Natural killer cell (primary cell): Measurements from ENCODE around the gene SCD5. TPM values are rescaled to one million over a fixed set of nuclear protein-coding genes. Genes with fewer than 3 reads are reported as not detected.

Experiments used
- ATAC-seq, 3 donors: fragments of 150-1000 bp in 2 of 3; fragments of 200-7000 bp in 1 of 3; cut with Tn5 transposase; 1 replicate in 1 of 3; 2 replicates in 2 of 3; pipeline ENCODE4 v1.10.0; 2021; ENCODE audit warnings: mild to moderate bottlenecking in 2 of 3, moderate library complexity in 2 of 3
- DNase-seq, 2 donors: peaks; one replicate each; pipeline versions ENCODE4 v3.0.0 to v3.0.0-alpha.2; 2013 to 2021; ENCODE audit warnings: mixed read lengths in 1 of 2
- H3K27ac ChIP-seq: one replicate; pipeline ENCODE4 v1.5.1; 2013; ENCODE audit warnings: mild to moderate bottlenecking, low read length
- H3K27me3 ChIP-seq: one replicate; pipeline ENCODE4 v1.6.1; 2013; ENCODE audit warnings: low read length; ENCODE audit not compliant: control insufficient read depth, insufficient read depth
- H3K36me3 ChIP-seq: one replicate; pipeline ENCODE4 v1.6.1; 2013; ENCODE audit warnings: low read length; ENCODE audit not compliant: control insufficient read depth, insufficient read depth
- H3K4me1 ChIP-seq: one replicate; pipeline ENCODE4 v1.6.1; 2013; ENCODE audit warnings: low read length; ENCODE audit not compliant: control insufficient read depth, insufficient read depth
- H3K4me3 ChIP-seq: one replicate; pipeline ENCODE4 v1.5.1; 2013; ENCODE audit warnings: low read length
- H3K9me3 ChIP-seq: one replicate; pipeline ENCODE4 v1.6.1; 2013; ENCODE audit warnings: low read length; ENCODE audit not compliant: control insufficient read depth, insufficient read depth
- H3K27ac Mint-ChIP-seq, 2 donors: one replicate each; pipeline ENCODE4 v1.8.0; 2022; ENCODE audit warnings: mild to moderate bottlenecking in 2 of 2, mixed read lengths in 2 of 2, moderate library complexity in 1 of 2
- H3K27me3 Mint-ChIP-seq, 2 donors: one replicate each; pipeline ENCODE4 v1.8.0; 2022; ENCODE audit warnings: low read depth in 2 of 2, mixed read lengths in 2 of 2
- H3K36me3 Mint-ChIP-seq: one replicate; pipeline ENCODE4 v1.8.0; 2022; ENCODE audit warnings: mixed read lengths
- H3K4me1 Mint-ChIP-seq, 2 donors: one replicate each; pipeline ENCODE4 v1.8.0; 2022; ENCODE audit warnings: mixed read lengths in 2 of 2
- H3K4me3 Mint-ChIP-seq: one replicate; pipeline ENCODE4 v1.8.0; 2022; ENCODE audit warnings: mild to moderate bottlenecking, moderate library complexity, mixed read lengths
- H3K9me3 Mint-ChIP-seq, 2 donors: one replicate each; pipeline ENCODE4 v1.8.0; 2022; ENCODE audit warnings: mixed read lengths in 2 of 2
- WGBS: methylation state at CpG from one replicate; pipeline ENCODE4 v1.1.7; 2013; ENCODE audit warnings: missing lambda C conversion rate; ENCODE audit not compliant: insufficient coverage; 5-methylcytosine and 5-hydroxymethylcytosine counted together
- intact Hi-C: fragments of 100-400 bp; cut with micrococcal nuclease; formaldehyde crosslinking; loops from one replicate; pipeline ENCODE4 v1.14.2; 2022
- total RNA-seq, 4 donors: library from RNA; stranded (reverse); fragments of 120-200 nt in 1 of 4; gene quantifications; one replicate each; pipeline versions ENCODE4 v1.2.3 to v1.2.4, GENCODE V29; 2013 to 2022
- TF ChIP-seq, protein P1 (sequence below): fragments of 200-600 bp; IDR thresholded peaks from one replicate; pipeline ENCODE4 v1.8.0; 2022; ENCODE audit warnings: antibody characterized with exemption

Gene SCD5
- total RNA-seq = 10 to 100 TPM in 1 of 3 donors, 1 to 10 TPM in 2; 8.9 to 11.6 (median 9.0) TPM
- total RNA-seq (2013) = 8.9 TPM

DNA sequence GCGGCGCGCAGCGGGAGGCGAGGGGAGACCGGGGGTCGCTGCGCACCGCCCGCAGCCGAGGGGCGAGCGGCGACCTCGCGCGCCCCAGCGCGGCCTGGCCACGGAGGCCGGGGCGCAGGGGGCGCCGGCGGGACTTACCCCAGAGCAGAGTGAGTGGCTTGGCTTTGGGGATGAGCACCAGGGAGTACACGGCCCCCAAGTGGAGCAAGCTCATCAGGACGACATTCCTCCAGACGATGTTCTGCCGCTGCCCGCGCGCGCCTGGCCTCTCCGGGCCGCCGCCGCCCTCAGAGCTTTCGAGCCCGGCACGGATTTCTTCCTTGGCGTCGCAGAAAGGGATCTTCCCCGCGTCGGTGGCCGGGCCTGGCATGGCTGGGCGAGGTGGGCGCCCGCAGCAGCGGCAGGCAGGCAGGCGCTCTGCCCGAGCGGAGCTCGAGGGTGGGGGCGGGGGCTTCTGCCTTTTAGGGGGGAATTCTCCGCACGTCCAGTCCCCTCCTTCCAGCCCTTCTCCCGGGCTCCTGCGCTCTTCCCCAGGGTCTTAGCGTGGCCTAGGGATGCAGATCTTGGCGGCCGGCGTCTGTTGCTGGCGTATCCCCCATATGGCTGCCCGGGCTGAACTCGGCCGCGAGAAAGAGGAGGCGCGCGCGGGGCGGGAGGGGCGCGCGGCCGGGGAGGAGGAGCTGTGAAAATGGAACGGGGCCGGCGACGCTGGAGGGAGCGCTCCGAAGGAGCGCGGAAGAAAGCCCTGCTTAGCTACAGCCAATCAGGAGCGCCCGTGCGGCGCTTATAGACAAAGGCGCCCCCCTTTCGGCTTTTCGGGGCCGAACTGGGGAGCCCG, at the start of gene SCD5:
Gene SCD5 (minus strand): TSS at position 629 of the 838 bp plus-strand sequence. CDS start 259 bp downstream, at position 370.
- Mint-ChIP-seq H3K4me1 (peaks cover 24 to 34% of the 10 kb centered on the region in 2 donors), H3K9me3 (no peaks in the 10 kb centered on the region), H3K4me3 (peak within 1 kb of the TSS; percentile 91), H3K36me3 (no peaks in the 10 kb centered on the region), H3K27ac (peak within 1 kb of the TSS in 1 of 2 donors; percentile 85), H3K27me3 (peaks cover 8 to 20% of the 10 kb centered on the region in 2 donors)
- ATAC-seq = peak; percentile 94 to 97 (median 96)
- under 1% methylated on average over 94 of the region's 94 CpGs for WGBS
- Histone ChIP-seq H3K27me3 (peaks cover 6% of the 10 kb centered on the region), H3K36me3 (no peaks in the 10 kb centered on the region), H3K4me3 (peak within 1 kb of the TSS; percentile 73), H3K9me3 (no peaks in the 10 kb centered on the region), H3K27ac (no peak within 1 kb of the TSS), H3K4me1 (peaks cover 20% of the 10 kb centered on the region)
- intact Hi-C loops = loop anchor here (5.0 kb wide), 1 partner anchor 214 kb away; the partner anchor contains the start of gene LIN54
- TF ChIP-seq, protein P1, sequence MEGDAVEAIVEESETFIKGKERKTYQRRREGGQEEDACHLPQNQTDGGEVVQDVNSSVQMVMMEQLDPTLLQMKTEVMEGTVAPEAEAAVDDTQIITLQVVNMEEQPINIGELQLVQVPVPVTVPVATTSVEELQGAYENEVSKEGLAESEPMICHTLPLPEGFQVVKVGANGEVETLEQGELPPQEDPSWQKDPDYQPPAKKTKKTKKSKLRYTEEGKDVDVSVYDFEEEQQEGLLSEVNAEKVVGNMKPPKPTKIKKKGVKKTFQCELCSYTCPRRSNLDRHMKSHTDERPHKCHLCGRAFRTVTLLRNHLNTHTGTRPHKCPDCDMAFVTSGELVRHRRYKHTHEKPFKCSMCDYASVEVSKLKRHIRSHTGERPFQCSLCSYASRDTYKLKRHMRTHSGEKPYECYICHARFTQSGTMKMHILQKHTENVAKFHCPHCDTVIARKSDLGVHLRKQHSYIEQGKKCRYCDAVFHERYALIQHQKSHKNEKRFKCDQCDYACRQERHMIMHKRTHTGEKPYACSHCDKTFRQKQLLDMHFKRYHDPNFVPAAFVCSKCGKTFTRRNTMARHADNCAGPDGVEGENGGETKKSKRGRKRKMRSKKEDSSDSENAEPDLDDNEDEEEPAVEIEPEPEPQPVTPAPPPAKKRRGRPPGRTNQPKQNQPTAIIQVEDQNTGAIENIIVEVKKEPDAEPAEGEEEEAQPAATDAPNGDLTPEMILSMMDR = no peak
- DNase-seq = peak; percentile 72

DNA sequence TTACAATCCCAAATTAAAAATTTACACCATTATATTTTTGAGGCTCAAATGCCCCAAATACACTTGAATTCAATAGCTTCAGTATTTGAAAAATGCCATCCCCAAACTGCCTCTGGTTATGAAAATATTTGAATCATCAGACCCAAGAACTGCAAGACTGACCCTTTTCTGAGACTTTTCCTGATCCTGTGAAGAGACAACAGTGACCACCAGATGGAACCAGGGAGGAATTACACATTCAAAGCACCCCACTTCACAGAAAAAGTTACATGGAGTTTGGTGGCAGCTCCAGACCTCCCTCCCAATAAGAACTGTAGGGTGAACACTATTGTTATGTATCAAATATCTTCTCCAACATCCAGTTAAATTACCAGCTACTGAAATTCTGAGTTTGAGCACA, 44.0 kb upstream of the SCD5 start:
- Mint-ChIP-seq H3K4me1 (no peaks in the 10 kb centered on the region), H3K27me3 (no peaks in the 10 kb centered on the region), H3K36me3 (peaks cover 24% of the 10 kb centered on the region), H3K4me3 (no peak overlapping the region), H3K27ac (no peak overlapping the region), H3K9me3 (no peaks in the 10 kb centered on the region)
- Histone ChIP-seq H3K9me3 (no peaks in the 10 kb centered on the region), H3K27me3 (no peaks in the 10 kb centered on the region), H3K27ac (no peak overlapping the region), H3K36me3 (peaks cover 72% of the 10 kb centered on the region), H3K4me1 (no peaks in the 10 kb centered on the region), H3K4me3 (no peak overlapping the region)
- ATAC-seq = no peak
- DNase-seq = peak in 1 of 2 donors; percentile 38
- TF ChIP-seq, protein P1 = no peak
- intact Hi-C loops = no loop called here

DNA sequence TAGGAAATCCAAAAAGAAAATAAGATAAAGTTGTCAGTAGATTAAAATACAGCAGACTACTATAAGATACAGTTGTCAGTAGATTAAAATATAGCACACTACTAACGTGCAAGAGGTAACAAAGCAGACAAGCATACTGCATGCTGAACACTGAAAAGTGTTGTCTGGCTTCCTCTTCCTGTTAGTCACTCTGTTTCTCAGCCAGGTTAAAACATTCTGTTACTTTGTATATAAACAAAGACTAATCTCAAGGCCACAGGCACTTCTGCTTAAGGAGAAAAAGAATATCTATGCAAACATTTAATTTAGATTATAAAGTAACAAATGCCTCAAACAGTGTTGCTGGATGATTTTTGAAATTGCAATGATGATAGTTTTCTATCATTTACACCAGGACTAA, 41.0 kb upstream of the SCD5 start:
- H3K4me1 ChIP-seq = no peaks in the 10 kb centered on the region
- Mint-ChIP-seq H3K36me3 (peaks cover 17% of the 10 kb centered on the region), H3K4me1 (no peaks in the 10 kb centered on the region), H3K9me3 (no peaks in the 10 kb centered on the region), H3K4me3 (no peak overlapping the region), H3K27me3 (no peaks in the 10 kb centered on the region), H3K27ac (no peak overlapping the region)
- TF ChIP-seq, protein P1 = no peak
- H3K36me3 ChIP-seq = peaks cover 61% of the 10 kb centered on the region
- H3K27ac ChIP-seq = no peak overlapping the region
- WGBS = 67% methylated on average over 1 of the region's 1 CpG
- no peak for ATAC-seq
- intact Hi-C loops = no loop called here
- no peaks in the 10 kb centered on the region for H3K27me3 ChIP-seq
- no peaks in the 10 kb centered on the region for H3K9me3 ChIP-seq
- H3K4me3 ChIP-seq = no peak overlapping the region
- DNase-seq = no peak
